Upper lobe of right lung (tissue), 1 donor: Measurements from ENCODE around the gene ALDH1B1. TPM values are rescaled to one million over a fixed set of nuclear protein-coding genes. Genes with fewer than 3 reads are reported as not detected.

ENCODE experiments used
- ATAC-seq: fragments of 200-7000 bp; cut with Tn5 transposase; one replicate; pipeline ENCODE4 v1.9.1; 2020; ENCODE audit warnings: mild to moderate bottlenecking, moderate library complexity
- DNase-seq: peaks from one replicate; pipeline ENCODE4 v3.0.0-alpha.2; 2020
- H3K27ac ChIP-seq: fragments of 200-600 bp; one replicate; pipeline ENCODE4 v1.8.0; 2022
- H3K27me3 ChIP-seq: fragments of 200-600 bp; one replicate; pipeline ENCODE4 v1.8.0; 2022; ENCODE audit warnings: mild to moderate bottlenecking
- H3K36me3 ChIP-seq: fragments of 200-600 bp; one replicate; pipeline ENCODE4 v1.8.0; 2022
- H3K4me1 ChIP-seq: fragments of 200-600 bp; one replicate; pipeline ENCODE4 v1.8.0; 2022
- H3K4me3 ChIP-seq: fragments of 200-600 bp; one replicate; pipeline ENCODE4 v1.8.0; 2022; ENCODE audit warnings: mild to moderate bottlenecking
- H3K9me3 ChIP-seq: fragments of 200-600 bp; one replicate; pipeline ENCODE4 v1.8.0; 2022
- CTCF ChIP-seq: fragments of 200-600 bp; IDR thresholded peaks from one replicate; pipeline ENCODE4 v1.8.0; 2022; ENCODE audit warnings: antibody characterized with exemption
- intact Hi-C: fragments of 100-400 bp; cut with DNase I; formaldehyde crosslinking; loops from one replicate; pipeline ENCODE4 v1.11.0; 2022
- total RNA-seq: library from RNA; stranded (reverse); fragmentation: NEBNext Ultra II Directional; extraction: Animal tissue kit (Norgen Biotek cat#: 25700); gene quantifications from one replicate; pipeline ENCODE4 v1.2.1, GENCODE V29; 2021
- donor health status: DM: no; HTN: yes; CAD: no; lungs with severe emphysema.

The ALDH1B1 gene
- total RNA-seq, 1 donor from 2014 or later, result 13.7 TPM

- no peak overlapping the region for H3K27ac ChIP-seq
- intact Hi-C loops, result loop anchor here (10.0 kb wide), 1 partner anchor 449 kb away; no protein-coding TSS in a partner anchor
- H3K9me3 ChIP-seq, result no peaks in the 10 kb centered on the region
- DNase-seq (no peak), ATAC-seq (no peak)
- no peak overlapping the region for H3K4me3 ChIP-seq
- no peaks in the 10 kb centered on the region for H3K36me3 ChIP-seq
- TF ChIP-seq CTCF, result no peak
- no peaks in the 10 kb centered on the region for H3K4me1 ChIP-seq
- H3K27me3 ChIP-seq, result no peaks in the 10 kb centered on the region
Observed at GRCh38 chr9:38363589-38363925, 28.9 kb upstream of the ALDH1B1 start.

GRCh38 chr9:38367898-38368297 is 24.6 kb upstream of the ALDH1B1 start:
- no peaks in the 10 kb centered on the region for H3K36me3 ChIP-seq
- intact Hi-C loops, result loop anchor here (10.0 kb wide), 1 partner anchor 453 kb away; no protein-coding TSS in a partner anchor

GRCh38 chr9:38368731-38369130 is 23.8 kb upstream of the ALDH1B1 start:
- Histone ChIP-seq H3K9me3 (no peaks in the 10 kb centered on the region), H3K27me3 (no peaks in the 10 kb centered on the region), H3K27ac (no peak overlapping the region), H3K4me1 (no peaks in the 10 kb centered on the region), H3K36me3 (no peaks in the 10 kb centered on the region), H3K4me3 (no peak overlapping the region)
- intact Hi-C loops, result loop anchor here (10.0 kb wide), 1 partner anchor 454 kb away; no protein-coding TSS in a partner anchor
- no peak for ATAC-seq
- TF ChIP-seq CTCF, result no peak
- no peak for DNase-seq

More at GRCh38 chr9:38367898-38368297, 24.6 kb upstream of the ALDH1B1 start:
- DNase-seq (no peak), ATAC-seq (no peak)
- no peak overlapping the region for H3K4me3 ChIP-seq
- H3K27me3 ChIP-seq, result no peaks in the 10 kb centered on the region
- H3K4me1 ChIP-seq, result no peaks in the 10 kb centered on the region
- TF ChIP-seq CTCF, result no peak
- no peaks in the 10 kb centered on the region for H3K9me3 ChIP-seq
- no peak overlapping the region for H3K27ac ChIP-seq

GRCh38 chr9:38370176-38370575 is 22.3 kb upstream of the ALDH1B1 start:
- TF ChIP-seq CTCF, result no peak
- H3K27me3 ChIP-seq, result no peaks in the 10 kb centered on the region
- no peaks in the 10 kb centered on the region for H3K9me3 ChIP-seq
- no peak for DNase-seq
- intact Hi-C loops, result no loop called here
- H3K4me3 ChIP-seq, result no peak overlapping the region
- no peak overlapping the region for H3K27ac ChIP-seq
- no peak for ATAC-seq
- H3K4me1 ChIP-seq, result no peaks in the 10 kb centered on the region
- no peaks in the 10 kb centered on the region for H3K36me3 ChIP-seq

GRCh38 chr9:38371495-38371894 is 21.0 kb upstream of the ALDH1B1 start:
- DNase-seq (no peak), ATAC-seq (peak; percentile 90)
- no peaks in the 10 kb centered on the region for H3K4me1 ChIP-seq

More at GRCh38 chr9:38371495-38371894, 21.0 kb upstream of the ALDH1B1 start:
- Histone ChIP-seq H3K36me3 (no peaks in the 10 kb centered on the region), H3K4me3 (no peak overlapping the region), H3K27ac (no peak overlapping the region), H3K27me3 (no peaks in the 10 kb centered on the region), H3K9me3 (no peaks in the 10 kb centered on the region)
- peak; percentile 39 for TF ChIP-seq CTCF
- intact Hi-C loops, result no loop called here
